22Rv1 (cell line): ENCODE measurements around the gene GPA33.

ENCODE experiments used
- ZFX ChIP-seq: fragments of 450-650 bp; IDR thresholded peaks from 2 replicates; pipeline ENCODE4 v1.6.1; 2017; ENCODE audit warnings: antibody characterized with exemption, borderline replicate concordance
- TF ChIP-seq, protein P1 (sequence below): fragments of 450-650 bp; IDR thresholded peaks from 2 replicates; pipeline ENCODE4 v1.5.1; 2017; ENCODE audit warnings: mild to moderate bottlenecking

GRCh38 chr1:167056529-167057231, 33.5 kb downstream of the GPA33 start:
- TF ChIP-seq, protein P1, sequence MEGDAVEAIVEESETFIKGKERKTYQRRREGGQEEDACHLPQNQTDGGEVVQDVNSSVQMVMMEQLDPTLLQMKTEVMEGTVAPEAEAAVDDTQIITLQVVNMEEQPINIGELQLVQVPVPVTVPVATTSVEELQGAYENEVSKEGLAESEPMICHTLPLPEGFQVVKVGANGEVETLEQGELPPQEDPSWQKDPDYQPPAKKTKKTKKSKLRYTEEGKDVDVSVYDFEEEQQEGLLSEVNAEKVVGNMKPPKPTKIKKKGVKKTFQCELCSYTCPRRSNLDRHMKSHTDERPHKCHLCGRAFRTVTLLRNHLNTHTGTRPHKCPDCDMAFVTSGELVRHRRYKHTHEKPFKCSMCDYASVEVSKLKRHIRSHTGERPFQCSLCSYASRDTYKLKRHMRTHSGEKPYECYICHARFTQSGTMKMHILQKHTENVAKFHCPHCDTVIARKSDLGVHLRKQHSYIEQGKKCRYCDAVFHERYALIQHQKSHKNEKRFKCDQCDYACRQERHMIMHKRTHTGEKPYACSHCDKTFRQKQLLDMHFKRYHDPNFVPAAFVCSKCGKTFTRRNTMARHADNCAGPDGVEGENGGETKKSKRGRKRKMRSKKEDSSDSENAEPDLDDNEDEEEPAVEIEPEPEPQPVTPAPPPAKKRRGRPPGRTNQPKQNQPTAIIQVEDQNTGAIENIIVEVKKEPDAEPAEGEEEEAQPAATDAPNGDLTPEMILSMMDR = no peak
- no peak for TF ChIP-seq ZFX
